Measurements from ENCODE around the gene METTL26.
A peak's percentile ranks its signal among the peaks of the same experiment; 100 is the strongest.

METTL26 gene

DNA sequence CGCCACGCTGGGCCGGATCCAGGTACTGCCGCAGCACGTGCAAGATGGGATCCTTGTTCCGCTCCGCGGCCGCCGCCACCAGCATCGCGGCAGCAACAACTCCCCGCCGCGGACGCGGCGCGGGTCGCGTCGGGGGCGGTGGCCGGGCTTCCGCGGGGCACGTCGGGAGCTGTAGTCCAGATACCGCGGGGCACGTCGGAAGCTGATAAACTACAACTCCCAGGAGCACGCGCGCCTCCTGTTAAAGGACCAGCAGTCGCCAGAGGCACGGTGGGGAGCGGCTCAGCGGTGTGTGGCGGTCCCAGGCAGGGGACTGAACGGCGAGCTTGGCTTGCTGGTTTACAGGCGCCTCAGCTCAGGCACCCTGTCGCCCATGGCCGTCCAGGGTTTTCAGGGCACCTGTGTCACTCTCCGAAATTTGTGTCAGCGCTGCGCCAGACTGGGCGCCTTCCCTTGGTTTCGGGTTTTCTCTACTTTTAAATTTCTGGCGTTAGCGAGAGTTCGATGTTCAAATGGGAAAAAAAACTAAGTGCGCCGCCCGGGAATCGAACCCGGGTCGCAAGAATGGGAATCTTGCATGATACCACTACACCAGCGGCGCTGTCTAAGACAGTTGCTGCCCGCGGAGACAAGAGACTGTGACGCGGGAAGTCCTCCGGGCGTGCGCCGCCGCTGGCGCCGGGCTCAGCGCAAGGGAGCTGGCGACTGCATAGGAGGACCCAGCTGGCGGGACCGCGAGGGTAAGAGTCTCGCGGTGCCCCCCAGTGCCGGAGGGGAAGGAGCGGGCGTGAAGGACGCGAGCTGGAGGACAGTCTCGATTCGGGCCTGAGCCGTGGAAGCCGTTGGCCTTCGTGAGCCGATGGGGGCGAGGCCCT is at the start of gene METTL26:
Gene METTL26 (minus strand): TSS at position 100 of the 875 bp plus-strand sequence. CDS start 15 bp downstream, at position 85.
- peak; percentile 86 for DNase-seq (ENCODE audit: low read depth)

DNA sequence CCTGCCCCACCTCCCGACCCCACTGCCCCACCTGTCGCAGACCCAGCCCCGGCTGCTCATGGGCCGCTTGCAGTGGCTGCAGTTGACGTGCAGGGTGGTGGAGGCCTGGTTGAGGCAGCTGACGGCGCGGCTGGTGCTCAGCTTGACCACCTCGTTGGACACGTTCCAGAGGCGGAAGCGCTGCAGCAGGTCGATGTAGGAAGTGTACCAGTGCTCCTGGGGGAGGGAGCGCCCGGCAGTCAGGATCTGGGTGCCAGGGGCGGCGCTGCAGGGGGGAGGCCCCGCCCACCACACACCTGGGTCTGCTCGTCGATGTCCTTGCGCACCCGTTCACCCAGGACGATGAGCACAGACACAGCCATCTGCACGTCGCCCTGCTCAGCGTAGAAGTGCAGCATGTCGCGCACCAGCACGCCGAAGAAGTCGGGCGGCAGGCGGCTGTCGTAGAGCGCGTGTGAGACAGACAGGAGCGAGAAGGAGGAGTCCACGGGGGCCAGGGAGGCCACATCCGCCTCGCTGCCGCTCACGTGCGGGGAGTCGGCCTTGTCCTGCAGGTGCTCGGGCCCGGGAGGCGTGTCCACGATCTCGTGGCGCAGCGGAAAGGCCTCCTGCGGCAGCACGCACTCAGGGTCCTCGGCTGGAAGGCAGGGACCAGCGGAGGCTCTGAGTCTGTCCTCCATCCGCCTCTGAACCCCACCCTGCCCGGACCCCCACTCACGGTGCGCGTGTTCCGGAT is 49.0 kb upstream of the METTL26 start:
- no peak for DNase-seq (ENCODE audit: low read depth)

GRCh38 chr16:684071-684794 is 48.1 kb upstream of the METTL26 start, which contains the start of gene JMJD8:
Gene JMJD8, minus strand, starts transcription at chr16:684334. Its CDS starts 15 bp downstream, at chr16:684319.
- peak; percentile 91 for DNase-seq (ENCODE audit: low read depth)

GRCh38 chr16:683396-684070 is 47.4 kb upstream of the METTL26 start:
- DNase-seq (ENCODE audit: low read depth), result no peak

- DNase-seq (ENCODE audit: low read depth), result no peak
Measured at GRCh38 chr16:682493-683395, 46.6 kb upstream of the METTL26 start.

GRCh38 chr16:681746-682427 is 45.8 kb upstream of the METTL26 start:
- DNase-seq (ENCODE audit: low read depth), result no peak

DNA sequence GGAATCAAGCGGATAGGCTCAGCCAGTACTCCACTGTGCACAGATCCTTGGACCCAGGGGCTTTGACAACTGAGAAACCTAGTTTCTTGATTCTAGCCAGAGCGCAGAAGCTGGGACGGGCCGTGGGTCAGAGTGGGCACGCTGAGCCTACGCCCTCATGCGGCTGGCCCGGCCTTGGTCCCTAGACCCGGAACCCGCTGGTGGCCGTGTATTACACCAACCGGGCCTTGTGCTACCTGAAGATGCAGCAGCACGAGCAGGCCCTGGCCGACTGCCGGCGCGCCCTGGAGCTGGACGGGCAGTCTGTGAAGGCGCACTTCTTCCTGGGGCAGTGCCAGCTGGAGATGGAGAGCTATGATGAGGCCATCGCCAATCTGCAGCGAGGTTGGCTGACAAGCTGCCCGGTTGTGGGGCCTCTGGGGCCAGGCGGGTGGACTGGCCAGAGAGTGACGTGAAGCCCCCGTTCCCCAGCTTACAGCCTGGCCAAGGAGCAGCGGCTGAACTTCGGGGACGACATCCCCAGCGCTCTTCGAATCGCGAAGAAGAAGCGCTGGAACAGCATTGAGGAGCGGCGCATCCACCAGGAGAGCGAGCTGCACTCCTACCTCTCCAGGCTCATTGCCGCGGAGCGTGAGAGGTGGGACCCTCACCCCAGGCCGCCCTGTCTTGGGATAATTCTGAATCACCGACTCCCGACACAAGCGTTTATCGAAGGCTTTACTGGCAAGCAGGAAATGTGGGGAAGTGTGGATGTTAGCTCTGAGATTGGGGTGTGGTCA is 45.1 kb upstream of the METTL26 start:
- no peak for DNase-seq (ENCODE audit: low read depth)

DNA sequence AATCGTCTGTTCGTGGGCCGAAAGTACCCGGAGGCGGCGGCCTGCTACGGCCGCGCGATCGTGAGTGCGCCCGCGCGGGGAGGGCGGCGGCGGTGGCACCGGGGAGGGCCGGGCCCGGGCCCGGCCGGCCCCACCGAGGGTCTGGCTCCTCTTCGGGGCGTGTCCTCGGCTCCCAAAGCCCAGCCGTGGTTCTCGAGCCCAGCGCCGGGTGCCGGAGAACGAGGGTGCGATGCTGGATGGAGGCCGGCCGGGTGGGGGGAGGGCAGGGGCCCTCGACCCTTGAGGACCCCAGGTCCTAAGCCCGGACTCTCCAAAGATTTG is 44.5 kb upstream of the METTL26 start:
- DNase-seq (ENCODE audit: low read depth), result no peak

GRCh38 chr16:679814-680624 is 43.9 kb upstream of the METTL26 start, which contains the start of gene STUB1:
Gene STUB1, plus strand, starts transcription at chr16:680410. Its CDS starts 116 bp downstream, at chr16:680526.
- DNase-seq (ENCODE audit: low read depth), result peak; percentile 77

DNA sequence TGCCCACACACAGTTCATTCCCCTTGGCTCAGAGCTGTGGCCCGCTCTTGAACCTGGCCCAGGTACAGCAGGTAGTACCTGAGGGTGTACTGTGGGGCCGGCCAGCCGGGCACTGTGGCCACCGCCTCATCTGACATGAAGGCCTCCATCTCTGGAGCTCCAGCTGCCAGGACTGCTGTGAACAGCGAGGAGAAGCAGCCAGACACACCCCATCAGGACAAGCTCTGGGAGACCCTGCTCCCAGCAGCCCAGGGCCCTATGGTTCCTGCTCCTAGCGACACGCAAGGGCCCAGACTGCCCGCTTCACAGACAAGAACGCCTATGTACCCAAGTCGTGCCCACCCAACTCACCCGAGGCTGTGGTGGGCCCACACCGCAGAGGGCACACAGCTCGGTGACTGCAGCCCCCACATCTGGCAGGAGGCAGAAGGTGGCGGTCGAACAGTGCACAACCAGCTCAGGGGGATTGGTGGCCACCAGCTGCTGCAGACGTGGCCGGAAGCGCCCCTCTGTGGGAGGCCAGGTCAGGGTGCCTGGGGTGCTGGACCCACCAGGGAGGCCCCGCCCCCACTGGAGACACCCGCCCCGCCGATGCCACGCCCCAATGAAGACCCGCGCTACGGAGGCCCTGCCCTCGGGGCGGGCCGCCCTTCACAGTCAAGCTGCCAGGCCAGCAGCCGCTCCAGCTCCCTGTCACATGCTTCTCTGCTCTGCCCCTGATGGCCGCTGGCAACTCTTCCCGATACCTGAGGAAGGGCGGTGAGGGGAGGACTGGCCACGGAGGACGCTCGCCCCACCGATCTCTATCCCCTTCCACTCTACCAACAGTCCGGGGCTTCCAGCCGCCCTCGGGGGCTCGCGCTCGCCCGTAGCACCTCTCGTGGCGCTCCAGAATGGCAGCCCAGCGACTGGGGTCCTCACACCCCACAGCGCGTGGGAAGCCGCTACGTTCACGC is 43.0 kb upstream of the METTL26 start:
- no peak for DNase-seq (ENCODE audit: low read depth)

- no peak for DNase-seq (ENCODE audit: low read depth)
Measured at GRCh38 chr16:678209-678857, 42.2 kb upstream of the METTL26 start.

DNA sequence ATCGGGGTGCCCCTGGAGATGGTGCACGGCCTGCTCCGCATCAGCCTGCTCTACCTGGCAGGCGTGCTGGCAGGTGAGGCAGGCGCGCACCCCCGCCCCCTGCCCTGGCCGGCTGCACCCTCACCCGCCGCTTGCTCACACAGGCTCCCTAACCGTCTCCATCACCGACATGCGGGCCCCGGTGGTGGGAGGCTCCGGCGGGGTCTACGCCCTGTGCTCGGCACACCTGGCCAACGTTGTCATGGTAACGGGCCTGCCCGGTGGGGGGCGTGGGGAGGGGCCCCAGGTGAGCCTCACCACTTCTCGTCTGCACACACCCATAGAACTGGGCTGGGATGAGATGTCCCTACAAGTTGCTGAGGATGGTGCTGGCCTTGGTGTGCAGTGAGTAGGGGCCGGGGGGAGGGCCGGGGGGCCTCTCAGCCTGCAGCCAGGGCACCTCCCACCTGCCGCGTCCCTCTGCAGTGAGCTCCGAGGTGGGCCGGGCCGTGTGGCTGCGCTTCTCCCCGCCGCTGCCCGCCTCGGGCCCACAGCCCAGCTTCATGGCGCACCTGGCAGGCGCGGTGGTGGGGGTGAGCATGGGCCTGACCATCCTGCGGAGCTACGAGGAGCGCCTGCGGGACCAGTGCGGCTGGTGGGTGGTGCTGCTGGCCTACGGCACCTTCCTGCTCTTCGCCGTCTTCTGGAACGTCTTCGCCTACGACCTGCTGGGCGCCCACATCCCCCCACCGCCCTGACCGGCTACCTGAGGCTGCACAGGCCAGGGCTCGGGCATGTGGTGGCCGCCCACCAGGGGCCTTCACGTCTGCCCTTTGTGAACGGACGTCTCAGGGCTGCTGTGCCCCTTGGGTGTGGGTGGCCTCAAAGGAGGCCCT is 41.4 kb upstream of the METTL26 start:
- DNase-seq (ENCODE audit: low read depth), result no peak

DNA sequence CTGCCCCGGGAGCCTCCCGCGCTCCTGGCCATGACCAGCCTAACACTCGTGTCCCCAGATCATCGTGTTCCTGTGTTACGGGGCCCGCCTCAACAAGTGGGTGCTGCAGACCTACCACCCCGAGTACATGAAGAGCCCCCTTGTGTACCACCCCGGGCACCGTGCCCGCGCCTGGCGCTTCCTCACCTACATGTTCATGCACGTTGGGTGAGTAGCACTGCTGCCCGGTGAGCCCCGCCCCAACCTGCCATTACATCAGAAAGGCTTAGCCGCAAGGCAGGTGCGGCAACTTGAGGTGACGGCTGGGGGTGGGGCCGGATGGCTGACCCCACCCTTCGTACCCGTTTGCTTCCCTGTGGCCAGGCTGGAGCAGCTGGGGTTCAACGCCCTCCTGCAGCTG is 40.8 kb upstream of the METTL26 start:
- DNase-seq (ENCODE audit: low read depth), result no peak

DNA sequence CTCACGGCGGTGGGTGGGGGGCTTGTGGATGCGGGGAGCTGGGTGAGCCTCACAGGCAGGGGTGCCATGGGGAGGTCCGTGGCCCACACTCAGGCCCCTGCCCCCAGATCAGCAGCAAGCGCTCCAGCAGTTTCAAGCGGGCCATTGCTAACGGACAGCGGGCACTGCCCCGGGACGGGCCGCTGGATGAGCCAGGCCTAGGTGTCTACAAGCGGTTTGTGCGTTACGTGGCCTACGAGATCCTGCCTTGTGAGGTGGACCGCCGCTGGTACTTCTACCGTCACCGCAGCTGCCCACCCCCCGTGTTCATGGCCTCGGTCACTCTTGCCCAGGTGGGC is 40.4 kb upstream of the METTL26 start:
- DNase-seq (ENCODE audit: low read depth), result no peak

- no peak for DNase-seq (ENCODE audit: low read depth)
Measured at GRCh38 chr16:675884-676564, 39.9 kb upstream of the METTL26 start.
